OCI-LY7 (cell line): ENCODE data around the gene C5orf47. TPM values are rescaled to one million over a fixed set of nuclear protein-coding genes. Genes with fewer than 3 reads are reported as not detected.

Experiments used
- Bru-seq: library from RNA; stranded (reverse); fragments of 400-500 nt; gene quantifications from one replicate; lab custom pipeline; 2021; lab: Mats Ljungman, UMichigan
- BruChase-seq, 2 experiments: library from RNA; stranded (reverse); fragments of 400-500 nt; gene quantifications; one replicate each; lab custom pipeline; 2021; lab: Mats Ljungman, UMichigan
- BruUV-seq: library from RNA; stranded (reverse); fragments of 400-500 nt; replicated peaks from 2 replicates; lab custom pipeline; 2021; lab: Mats Ljungman, UMichigan
- CTCF ChIA-PET: fragments of 300-600 bp; sonication (Branson Sonifier 250); formaldehyde crosslinking; loops from one replicate; lab custom pipeline; 2022; ENCODE audit warnings: antibody characterized with exemption; ENCODE audit not compliant: unreplicated experiment; lab: Charles Lee
- POLR2A ChIA-PET: fragments of 300-600 bp; sonication (Branson Sonifier 250); formaldehyde crosslinking; loops from one replicate; lab custom pipeline; 2022; ENCODE audit warnings: antibody characterized with exemption; lab: Charles Lee
- DNase-seq: peaks from one replicate; pipeline ENCODE4 v3.0.0-alpha.2; 2015; ENCODE audit warnings: low spot score
- H2AFZ ChIP-seq: fragments of 200-600 bp; sonication (generic), shearing (Covaris generic); 2 replicates; pipeline ENCODE4 v1.6.1; 2014; ENCODE audit warnings: mild to moderate bottlenecking, antibody characterized with exemption, low read length, moderate library complexity
- H3K27ac ChIP-seq: fragments of 200-600 bp; sonication (generic); 2 replicates; pipeline ENCODE4 v1.5.1; 2014; ENCODE audit warnings: mixed run types, low read depth, mild to moderate bottlenecking, moderate library complexity, low read length, inconsistent platforms; ENCODE audit not compliant: poor library complexity, severe bottlenecking
- H3K36me3 ChIP-seq: fragments of 200-600 bp; sonication (generic); 2 replicates; pipeline ENCODE4 v1.6.1; 2014; ENCODE audit warnings: mild to moderate bottlenecking, antibody characterized with exemption, low read length, moderate library complexity, mixed read lengths; ENCODE audit not compliant: insufficient read depth
- H3K4me1 ChIP-seq: fragments of 200-600 bp; sonication (generic); 2 replicates; pipeline ENCODE4 v1.5.1; 2014; ENCODE audit warnings: mild to moderate bottlenecking, low read length; ENCODE audit not compliant: insufficient read depth, poor library complexity, severe bottlenecking
- H3K4me2 ChIP-seq: fragments of 200-600 bp; sonication (generic); 2 replicates; pipeline ENCODE4 v1.6.1; 2014; ENCODE audit warnings: mild to moderate bottlenecking, low read length
- H3K4me3 ChIP-seq: fragments of 200-600 bp; sonication (generic); 2 replicates; pipeline ENCODE4 v1.5.1; 2014; ENCODE audit warnings: mild to moderate bottlenecking, low read depth, low read length; ENCODE audit not compliant: poor library complexity, severe bottlenecking
- H3K79me2 ChIP-seq: fragments of 200-600 bp; sonication (generic); 2 replicates; pipeline ENCODE4 v1.6.1; 2016; ENCODE audit warnings: low read depth, mild to moderate bottlenecking, low read length, moderate library complexity, mixed read lengths; ENCODE audit not compliant: insufficient read depth
- H3K9me2 ChIP-seq: fragments of 200-600 bp; sonication (generic); 2 replicates; pipeline ENCODE4 v1.6.1; 2016; ENCODE audit warnings: mild to moderate bottlenecking, low read length, mixed read lengths; ENCODE audit not compliant: insufficient read depth
- H3K9me3 ChIP-seq: fragments of 200-600 bp; sonication (generic); 2 replicates; pipeline ENCODE4 v1.6.1; 2014; ENCODE audit warnings: mild to moderate bottlenecking, mixed run types, low read length, mixed read lengths
- H4K20me1 ChIP-seq: fragments of 200-600 bp; sonication (generic); 2 replicates; pipeline ENCODE4 v1.6.1; 2014; ENCODE audit warnings: mild to moderate bottlenecking, antibody characterized with exemption, low read length, moderate library complexity, mixed read lengths; ENCODE audit not compliant: insufficient read depth
- EZH2phosphoT487 ChIP-seq: fragments of 200-600 bp; sonication (generic); IDR thresholded peaks from 2 replicates; pipeline ENCODE4 v1.6.1; 2018; ENCODE audit warnings: low read depth, borderline replicate concordance, mild to moderate bottlenecking, mixed run types, antibody characterized with exemption, low read length, moderate library complexity, mixed read lengths
- intact Hi-C: fragments of 100-400 bp; cut with micrococcal nuclease; formaldehyde crosslinking; loops from one replicate; pipeline ENCODE4 v1.10.0; 2022; ENCODE audit not compliant: unreplicated experiment
- long read RNA-seq: library from polyadenylated mRNA; stranded (forward); transcript quantifications from one replicate; pipeline ENCODE4 v2.0.0, GENCODE V29; 2022
- total RNA-seq, 2 experiments: library from RNA; depleted of rRNA in 1 of 2; stranded (reverse); fragments of >200 nt in 1 of 2; shearing (Covaris generic) in 1 of 2; gene quantifications; 2 replicates each; pipeline ENCODE4 v1.2.3, GENCODE V29; 2014 to 2022
- TF ChIP-seq, protein P1 (sequence below): fragments of 200-600 bp; sonication (generic); conservative IDR thresholded peaks from 2 replicates; pipeline ENCODE4 v1.5.1; 2014; ENCODE audit warnings: mild to moderate bottlenecking, antibody characterized with exemption, low read length, moderate library complexity, mixed read lengths

C5orf47 gene, protein sequence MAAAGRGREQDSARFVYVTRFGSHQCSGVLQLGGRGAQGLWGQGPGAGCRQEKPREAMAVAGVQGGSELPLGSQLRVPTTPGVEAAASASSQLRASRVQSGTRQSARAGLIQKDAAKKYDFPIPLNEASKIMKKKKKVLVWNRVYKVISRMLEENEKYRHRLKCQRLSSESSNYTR
- total RNA-seq (2014; rRNA removed; shearing (Covaris generic)) (not detected in 2 replicates), total RNA-seq (2022) (not detected in 2 replicates), Bru-seq, nascent RNA (percentile 22 among the genes with signal in this experiment), BruChase-seq, experiment 1, labeled RNA remaining after a 6-hour chase (percentile 19 among the genes with signal in this experiment), BruChase-seq, experiment 2, labeled RNA remaining after a 2-hour chase (percentile 28 among the genes with signal in this experiment)
- long read RNA-seq: 0 reads

DNA sequence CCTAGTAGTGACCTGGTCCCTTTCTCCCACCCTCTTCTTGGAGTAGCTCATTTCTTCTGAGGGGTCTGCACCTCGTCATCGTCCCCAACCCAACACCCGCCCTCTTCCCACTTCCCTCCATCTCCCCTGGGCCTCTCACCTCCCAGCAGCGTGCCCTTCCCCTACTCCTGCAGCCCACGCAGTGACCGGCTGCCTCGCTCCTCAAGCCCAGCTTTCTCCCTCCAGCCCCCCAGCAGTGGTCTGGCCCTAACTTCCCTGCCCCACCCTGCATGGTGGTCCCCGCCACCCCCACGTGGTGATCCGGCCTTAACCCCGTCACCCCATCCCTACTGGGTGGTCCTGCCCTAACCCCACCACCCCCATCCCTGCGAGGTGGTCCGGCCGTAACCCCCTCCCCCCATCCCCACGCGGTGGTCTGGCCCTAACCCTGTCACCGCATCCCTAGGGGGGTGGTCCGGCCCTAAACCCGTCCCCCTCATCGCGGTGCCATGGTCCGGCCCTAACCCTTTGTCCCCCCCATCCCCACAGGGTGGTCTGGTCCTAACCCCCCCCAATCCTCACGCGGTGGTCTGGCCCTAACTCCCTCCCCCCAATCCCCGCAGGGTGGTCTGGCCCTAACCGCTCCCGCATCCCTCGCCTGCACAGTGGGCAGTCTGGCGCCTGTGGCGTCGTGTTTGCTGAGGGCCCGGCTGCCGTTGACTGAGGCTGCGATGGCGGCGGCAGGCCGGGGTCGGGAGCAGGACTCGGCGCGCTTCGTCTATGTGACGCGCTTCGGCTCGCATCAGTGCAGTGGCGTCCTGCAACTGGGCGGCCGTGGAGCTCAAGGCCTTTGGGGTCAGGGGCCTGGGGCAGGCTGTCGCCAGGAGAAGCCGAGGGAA is at the start of gene C5orf47:
TSS of gene C5orf47 (plus strand) at position 617 of the 878 bp plus-strand sequence. CDS start at position 711, 94 bp downstream.
- Histone ChIP-seq H3K79me2 (no peaks in the 10 kb centered on the region), H3K36me3 (no peaks in the 10 kb centered on the region), H3K4me2 (no peak within 1 kb of the TSS; the same call in 1 of the 2 replicates), H3K4me3 (no peak within 1 kb of the TSS), H2AFZ (peak within 1 kb of the TSS; percentile 39; the same call in 1 of the 2 replicates), H3K27ac (no peak within 1 kb of the TSS), H3K9me2 (no peaks in the 10 kb centered on the region), H3K4me1 (peaks cover 8% of the 10 kb centered on the region), H3K9me3 (no peaks in the 10 kb centered on the region), H4K20me1 (no peaks in the 10 kb centered on the region)
- CTCF ChIA-PET: interaction anchor here (0.6 kb wide), 1 partner anchor 36 kb away, joined by 9 read pairs; no protein-coding TSS in a partner anchor
- POLR2A ChIA-PET: no interaction called here
- no TSS peak for BruUV-seq
- no peak for DNase-seq
- intact Hi-C loops: no loop called here
- TF ChIP-seq, protein P1, sequence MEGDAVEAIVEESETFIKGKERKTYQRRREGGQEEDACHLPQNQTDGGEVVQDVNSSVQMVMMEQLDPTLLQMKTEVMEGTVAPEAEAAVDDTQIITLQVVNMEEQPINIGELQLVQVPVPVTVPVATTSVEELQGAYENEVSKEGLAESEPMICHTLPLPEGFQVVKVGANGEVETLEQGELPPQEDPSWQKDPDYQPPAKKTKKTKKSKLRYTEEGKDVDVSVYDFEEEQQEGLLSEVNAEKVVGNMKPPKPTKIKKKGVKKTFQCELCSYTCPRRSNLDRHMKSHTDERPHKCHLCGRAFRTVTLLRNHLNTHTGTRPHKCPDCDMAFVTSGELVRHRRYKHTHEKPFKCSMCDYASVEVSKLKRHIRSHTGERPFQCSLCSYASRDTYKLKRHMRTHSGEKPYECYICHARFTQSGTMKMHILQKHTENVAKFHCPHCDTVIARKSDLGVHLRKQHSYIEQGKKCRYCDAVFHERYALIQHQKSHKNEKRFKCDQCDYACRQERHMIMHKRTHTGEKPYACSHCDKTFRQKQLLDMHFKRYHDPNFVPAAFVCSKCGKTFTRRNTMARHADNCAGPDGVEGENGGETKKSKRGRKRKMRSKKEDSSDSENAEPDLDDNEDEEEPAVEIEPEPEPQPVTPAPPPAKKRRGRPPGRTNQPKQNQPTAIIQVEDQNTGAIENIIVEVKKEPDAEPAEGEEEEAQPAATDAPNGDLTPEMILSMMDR: no peak
- TF ChIP-seq EZH2phosphoT487: no peak

DNA sequence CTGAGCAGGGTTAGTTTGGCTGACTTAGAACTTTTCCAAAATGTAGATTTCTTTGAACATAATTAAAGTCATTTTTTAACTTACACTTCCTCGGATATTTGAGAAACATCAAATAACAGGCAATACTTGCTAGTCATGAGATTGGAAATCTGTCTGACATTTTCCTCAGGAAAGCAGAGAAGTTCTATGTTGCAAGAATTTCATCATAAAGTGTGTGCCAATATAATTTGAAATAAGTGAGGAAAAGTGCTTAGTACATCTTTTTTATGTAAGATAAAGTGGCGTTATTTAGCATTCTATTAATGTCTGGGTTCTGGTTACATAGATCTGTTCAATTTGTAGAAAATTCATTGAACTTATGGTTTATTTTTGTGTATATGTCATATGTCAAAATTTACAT is 48.7 kb upstream of the C5orf47 start:
- no peak overlapping the region for H2AFZ ChIP-seq
- H3K4me1 ChIP-seq: no peaks in the 10 kb centered on the region
- no peak overlapping the region for H3K4me3 ChIP-seq
- peaks cover 15% of the 10 kb centered on the region for H3K36me3 ChIP-seq
- no peaks in the 10 kb centered on the region for H3K9me3 ChIP-seq
- intact Hi-C loops: no loop called here
- H3K79me2 ChIP-seq: peaks cover 13% of the 10 kb centered on the region; the same call in 1 of the 2 replicates
- TF ChIP-seq, protein P1: no peak
- no peak for TF ChIP-seq EZH2phosphoT487
- no TSS peak for BruUV-seq
- ChIA-PET POLR2A (interaction anchor here (1.1 to 1.5 kb wide), 2 partner anchors 8 to 15 kb away, joined by 3 to 8 read pairs; no protein-coding TSS in a partner anchor), CTCF (no interaction called here)
- no peak overlapping the region for H3K27ac ChIP-seq
- no peak overlapping the region for H3K4me2 ChIP-seq
- no peaks in the 10 kb centered on the region for H3K9me2 ChIP-seq
- DNase-seq: no peak
- no peaks in the 10 kb centered on the region for H4K20me1 ChIP-seq
